ENCODE measurements around the gene CNOT6L.
"Not testable (repeated sequence)": the region's sequence is repeated elsewhere in the genome, so short reads cannot be mapped to it uniquely, and the experiment has no call there.

The CNOT6L gene

GRCh38 chr4:77819843-77820648 is 878 bp upstream of the CNOT6L start:
- peak; percentile 87 to 93 (median 91) for DNase-seq

GRCh38 chr4:77819404-77819842 is 255 bp upstream of the CNOT6L start:
- peak in 2 of 4 experiments; percentile 45 to 54 for DNase-seq

GRCh38 chr4:77818073-77818601 is 1.0 kb downstream of the CNOT6L start:
- peak in 3 of 4 experiments; percentile 1 to 14 (median 8) for DNase-seq

- no peak for DNase-seq
Measured at GRCh38 chr4:77817304-77818072, 1.7 kb downstream of the CNOT6L start.

- no peak for DNase-seq
Measured at GRCh38 chr4:77816546-77816945, 2.6 kb downstream of the CNOT6L start.

GRCh38 chr4:77815636-77816035 is 3.5 kb downstream of the CNOT6L start:
- no peak for DNase-seq

GRCh38 chr4:77805840-77806239 is 13.3 kb downstream of the CNOT6L start:
- no peak for DNase-seq

- no peak for DNase-seq
Measured at GRCh38 chr4:77804471-77804870, 14.7 kb downstream of the CNOT6L start.

- no peak for DNase-seq
Measured at GRCh38 chr4:77802402-77802801, 16.8 kb downstream of the CNOT6L start.

- no peak for DNase-seq
Measured at GRCh38 chr4:77801260-77801608, 17.9 kb downstream of the CNOT6L start.

- DNase-seq, result no peak
Measured at GRCh38 chr4:77800483-77801259, 18.5 kb downstream of the CNOT6L start.

- no peak for DNase-seq
Measured at GRCh38 chr4:77800077-77800476, 19.1 kb downstream of the CNOT6L start.

- no peak for DNase-seq
Measured at GRCh38 chr4:77798385-77798784, 20.8 kb downstream of the CNOT6L start.

- no peak for DNase-seq
Measured at GRCh38 chr4:77797239-77797638, 21.9 kb downstream of the CNOT6L start.

GRCh38 chr4:77795326-77795725 is 23.8 kb downstream of the CNOT6L start:
- DNase-seq, result no peak

GRCh38 chr4:77790146-77790545 is 29.0 kb downstream of the CNOT6L start:
- DNase-seq, result no peak

GRCh38 chr4:77788990-77789389 is 30.2 kb downstream of the CNOT6L start:
- DNase-seq, result no peak

GRCh38 chr4:77787969-77788368 is 31.2 kb downstream of the CNOT6L start:
- no peak for DNase-seq

GRCh38 chr4:77785669-77786068 is 33.5 kb downstream of the CNOT6L start:
- DNase-seq, result no peak

GRCh38 chr4:77783895-77784294 is 35.3 kb downstream of the CNOT6L start:
- DNase-seq, result no peak

- DNase-seq, result no peak
Measured at GRCh38 chr4:77782102-77782835, 36.9 kb downstream of the CNOT6L start.

GRCh38 chr4:77780762-77781161 is 38.4 kb downstream of the CNOT6L start:
- not testable (repeated sequence) for DNase-seq
